Effector memory CD4-positive, alpha-beta T cell (primary cell): ENCODE results near the gene OLFML2B.
"Not testable (repeated sequence)": the region's sequence is repeated elsewhere in the genome, so short reads cannot be mapped to it uniquely, and the experiment has no call there.

Source experiments
- DNase-seq, 3 donors: peaks; one replicate each; pipeline ENCODE4 v3.0.0-alpha.2; 2020
- H3K27ac ChIP-seq: 2 replicates; pipeline ENCODE4 v1.7.0; 2013; ENCODE audit warnings: mild to moderate bottlenecking, low read length, moderate library complexity; ENCODE audit not compliant: insufficient read depth, poor library complexity, severe bottlenecking
- H3K27me3 ChIP-seq: replicated peaks from 2 replicates; pipeline ENCODE4 v1.7.0; 2013; ENCODE audit warnings: mild to moderate bottlenecking, low read length; ENCODE audit not compliant: insufficient read depth, control insufficient read depth, poor library complexity, severe bottlenecking
- H3K36me3 ChIP-seq: 2 replicates; pipeline ENCODE4 v1.7.0; 2013; ENCODE audit warnings: mild to moderate bottlenecking, low read length, moderate library complexity; ENCODE audit not compliant: control insufficient read depth, insufficient read depth
- H3K4me1 ChIP-seq: 2 replicates; pipeline ENCODE4 v1.7.0; 2013; ENCODE audit warnings: low read length, mild to moderate bottlenecking; ENCODE audit not compliant: control insufficient read depth, insufficient read depth, poor library complexity, severe bottlenecking
- H3K4me3 ChIP-seq: 2 replicates; pipeline ENCODE4 v1.7.0; 2013; ENCODE audit warnings: low read length, low read depth, mild to moderate bottlenecking; ENCODE audit not compliant: insufficient read depth, poor library complexity, severe bottlenecking
- H3K9me3 ChIP-seq: 2 replicates; pipeline ENCODE4 v1.7.0; 2013; ENCODE audit warnings: mild to moderate bottlenecking, low read length, moderate library complexity; ENCODE audit not compliant: control insufficient read depth

Gene OLFML2B

DNA sequence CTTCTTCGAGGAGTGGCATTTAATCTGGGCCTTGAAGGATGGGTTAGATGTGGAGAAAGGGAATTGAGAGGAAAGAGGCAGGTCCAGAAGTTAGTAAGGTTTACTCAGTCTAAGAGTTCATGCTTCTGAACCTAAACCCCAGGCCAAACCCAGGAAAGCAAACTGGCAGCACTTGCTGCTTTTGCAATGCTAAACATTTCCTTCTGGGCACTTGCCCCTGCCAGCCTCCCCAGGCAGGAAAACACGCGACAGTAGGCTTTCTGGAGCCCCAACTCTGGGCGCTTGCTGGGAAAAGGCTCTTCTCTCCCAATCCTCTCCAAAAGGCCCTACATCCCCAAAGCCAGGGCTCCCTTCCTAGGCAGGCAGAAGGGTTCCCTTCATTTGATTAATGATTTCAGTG, 2.5 kb downstream of the OLFML2B start:
- Histone ChIP-seq H3K36me3 (no peaks in the 10 kb centered on the region), H3K4me3 (no peak overlapping the region), H3K27ac (no peak overlapping the region), H3K27me3 (no peaks in the 10 kb centered on the region), H3K4me1 (no peaks in the 10 kb centered on the region), H3K9me3 (no peaks in the 10 kb centered on the region)
- DNase-seq: no peak

DNA sequence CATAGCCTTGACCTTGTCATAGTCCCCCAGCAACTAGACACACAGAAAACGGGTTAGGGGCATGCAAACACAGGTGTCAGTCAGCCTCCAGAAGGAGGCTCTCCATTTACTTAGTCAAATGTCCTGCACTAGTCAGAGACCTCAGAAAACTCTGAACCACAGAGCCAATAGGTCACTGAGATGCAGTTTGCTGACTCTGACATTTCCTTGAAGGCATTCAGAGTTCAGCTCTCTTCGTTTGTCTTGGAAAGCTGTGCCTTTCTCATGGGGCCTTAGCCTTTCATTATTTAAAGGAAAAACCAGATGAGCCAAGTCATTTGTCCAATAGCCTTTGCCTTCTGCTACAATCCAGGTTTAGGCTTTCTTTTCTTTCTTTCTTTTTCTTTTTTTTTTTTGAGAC, 3.5 kb downstream of the OLFML2B start:
- H3K4me1 ChIP-seq: no peaks in the 10 kb centered on the region

DNA sequence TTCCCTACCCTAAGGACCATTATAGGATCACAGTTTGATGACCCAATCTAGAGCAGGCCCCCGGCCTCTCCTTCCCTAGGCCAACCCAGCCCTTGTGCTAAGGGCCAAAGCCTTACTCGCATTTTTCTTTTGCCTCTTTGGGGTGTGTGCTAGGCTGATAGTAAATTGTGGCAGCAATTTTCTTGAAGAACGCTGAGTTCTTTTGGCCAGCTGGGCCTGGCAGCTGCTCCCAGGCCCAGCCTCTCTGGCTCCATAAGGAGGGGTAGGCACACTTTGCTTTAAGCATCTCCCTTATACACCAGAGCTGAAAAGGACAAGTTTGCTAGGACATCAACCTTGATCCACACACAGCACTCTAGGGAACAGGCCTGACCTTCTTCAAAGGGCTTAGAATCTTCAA, 4.2 kb downstream of the OLFML2B start:
- no peak overlapping the region for H3K27ac ChIP-seq
- no peaks in the 10 kb centered on the region for H3K36me3 ChIP-seq
- DNase-seq: no peak
- no peaks in the 10 kb centered on the region for H3K4me1 ChIP-seq
- no peak overlapping the region for H3K4me3 ChIP-seq
- no peaks in the 10 kb centered on the region for H3K9me3 ChIP-seq
- no peaks in the 10 kb centered on the region for H3K27me3 ChIP-seq

More for the DNA sequence above, 3.5 kb downstream of the OLFML2B start:
- no peaks in the 10 kb centered on the region for H3K36me3 ChIP-seq
- H3K27me3 ChIP-seq: no peaks in the 10 kb centered on the region
- H3K27ac ChIP-seq: no peak overlapping the region
- H3K9me3 ChIP-seq: no peaks in the 10 kb centered on the region
- no peak for DNase-seq
- H3K4me3 ChIP-seq: no peak overlapping the region

DNA sequence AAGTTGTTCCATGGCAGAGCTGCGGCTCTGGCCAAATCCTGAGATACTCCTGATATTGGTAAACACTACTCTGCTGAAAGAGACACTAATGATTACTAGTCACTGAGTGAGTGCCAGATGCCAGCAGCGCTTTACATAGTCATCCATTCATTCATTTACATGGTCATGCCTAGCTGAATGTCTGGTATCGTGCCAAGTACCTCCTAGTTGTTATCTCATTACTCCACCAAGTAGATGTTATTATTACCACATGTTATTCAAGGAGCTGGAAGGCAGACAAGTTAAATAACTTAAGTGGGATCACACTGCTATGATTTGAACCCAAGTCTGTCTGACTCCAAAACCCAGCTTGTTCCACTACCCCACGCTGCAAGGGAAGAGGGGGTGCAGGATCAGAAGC, 4.7 kb downstream of the OLFML2B start:
- H3K36me3 ChIP-seq: no peaks in the 10 kb centered on the region
- no peak overlapping the region for H3K27ac ChIP-seq
- H3K9me3 ChIP-seq: no peaks in the 10 kb centered on the region
- DNase-seq: no peak
- no peaks in the 10 kb centered on the region for H3K4me1 ChIP-seq
- no peaks in the 10 kb centered on the region for H3K27me3 ChIP-seq
- no peak overlapping the region for H3K4me3 ChIP-seq

DNA sequence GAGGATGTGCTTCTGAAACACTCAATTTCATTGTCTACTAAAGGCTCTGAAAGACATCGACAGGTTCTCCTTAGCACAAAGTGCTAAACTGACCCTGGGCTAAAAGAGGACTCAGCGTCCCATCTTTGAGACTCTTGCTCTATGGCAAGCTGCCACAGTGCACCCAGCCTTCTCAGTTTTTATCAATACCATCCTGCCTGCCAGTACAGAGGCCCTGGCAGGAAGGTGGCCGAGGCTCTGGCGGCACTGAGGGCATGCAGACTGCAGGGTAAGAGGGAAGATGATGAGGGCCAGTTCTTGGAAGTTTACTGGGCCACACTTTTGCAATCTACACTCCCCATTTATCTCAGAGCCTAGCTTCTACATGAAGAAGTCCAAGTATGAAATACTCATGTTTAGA, 5.3 kb downstream of the OLFML2B start:
- Histone ChIP-seq H3K4me3 (no peak overlapping the region), H3K27ac (no peak overlapping the region), H3K4me1 (no peaks in the 10 kb centered on the region), H3K36me3 (no peaks in the 10 kb centered on the region), H3K27me3 (no peaks in the 10 kb centered on the region), H3K9me3 (no peaks in the 10 kb centered on the region)
- no peak for DNase-seq

DNA sequence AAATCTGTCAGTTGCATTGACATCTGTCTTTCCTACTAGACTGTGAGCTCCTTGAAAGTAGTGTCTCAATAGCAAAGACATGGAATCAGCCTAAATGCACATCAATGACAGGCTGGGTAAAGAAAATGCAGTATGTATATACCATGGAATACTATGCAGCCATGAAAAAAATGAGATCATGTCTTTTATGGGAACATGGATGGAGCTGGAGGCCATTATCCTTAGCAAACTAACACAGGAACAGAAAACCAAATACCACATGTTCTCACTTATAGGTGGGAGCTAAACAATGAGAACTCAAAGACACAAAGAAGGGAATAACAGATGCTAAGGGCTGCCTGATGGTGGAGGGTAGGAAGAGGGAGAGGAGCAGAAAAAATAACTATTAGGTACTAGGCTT, 5.9 kb downstream of the OLFML2B start:
- not testable (repeated sequence) for H3K9me3 ChIP-seq, H3K4me3 ChIP-seq, H3K4me1 ChIP-seq, H3K27me3 ChIP-seq, H3K36me3 ChIP-seq, H3K27ac ChIP-seq, DNase-seq

DNA sequence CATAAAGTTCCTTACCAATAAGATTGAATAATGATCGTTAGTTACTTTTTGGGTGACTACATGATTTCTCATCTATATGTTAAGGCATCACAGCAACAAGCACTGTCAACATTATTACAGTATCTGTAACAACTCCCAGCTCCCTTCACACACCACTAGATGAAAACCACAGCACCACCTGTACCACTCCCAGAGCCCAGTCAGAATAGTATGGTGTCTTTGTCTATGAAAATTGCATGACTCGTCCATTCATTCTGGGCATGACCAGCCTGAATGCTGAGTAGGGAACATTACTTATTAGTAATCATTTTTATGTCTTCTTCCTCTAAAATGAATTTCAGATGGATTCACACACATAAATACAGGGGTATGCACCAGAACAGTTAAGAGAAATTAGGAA, 7.0 kb downstream of the OLFML2B start:
- H3K4me3 ChIP-seq: no peak overlapping the region
- H3K36me3 ChIP-seq: no peaks in the 10 kb centered on the region
- H3K4me1 ChIP-seq: no peaks in the 10 kb centered on the region
- no peaks in the 10 kb centered on the region for H3K27me3 ChIP-seq
- no peak overlapping the region for H3K27ac ChIP-seq
- DNase-seq: no peak
- no peaks in the 10 kb centered on the region for H3K9me3 ChIP-seq

DNA sequence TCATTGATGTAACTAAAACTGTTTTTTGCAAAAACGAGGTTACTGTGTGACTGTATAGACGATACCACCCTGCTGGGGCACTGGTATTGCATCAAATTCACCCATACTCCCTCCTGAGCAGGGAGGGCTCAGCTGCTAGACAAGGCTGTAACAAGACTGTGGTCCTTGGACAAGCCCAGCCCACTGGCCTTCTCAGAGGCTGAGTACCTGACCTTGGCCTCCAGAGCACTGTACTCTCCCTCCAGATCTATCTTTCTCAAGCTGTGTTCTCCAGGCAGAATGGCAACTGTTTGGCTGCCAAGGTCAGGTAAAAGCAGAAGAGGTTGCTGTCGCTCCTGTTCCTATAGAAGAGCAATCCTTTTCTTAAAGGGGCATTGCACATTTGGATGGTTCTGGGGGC, 8.5 kb downstream of the OLFML2B start:
- Histone ChIP-seq H3K9me3 (no peaks in the 10 kb centered on the region), H3K4me3 (no peak overlapping the region), H3K27me3 (no peaks in the 10 kb centered on the region), H3K27ac (no peak overlapping the region), H3K4me1 (no peaks in the 10 kb centered on the region), H3K36me3 (no peaks in the 10 kb centered on the region)
- DNase-seq: no peak

DNA sequence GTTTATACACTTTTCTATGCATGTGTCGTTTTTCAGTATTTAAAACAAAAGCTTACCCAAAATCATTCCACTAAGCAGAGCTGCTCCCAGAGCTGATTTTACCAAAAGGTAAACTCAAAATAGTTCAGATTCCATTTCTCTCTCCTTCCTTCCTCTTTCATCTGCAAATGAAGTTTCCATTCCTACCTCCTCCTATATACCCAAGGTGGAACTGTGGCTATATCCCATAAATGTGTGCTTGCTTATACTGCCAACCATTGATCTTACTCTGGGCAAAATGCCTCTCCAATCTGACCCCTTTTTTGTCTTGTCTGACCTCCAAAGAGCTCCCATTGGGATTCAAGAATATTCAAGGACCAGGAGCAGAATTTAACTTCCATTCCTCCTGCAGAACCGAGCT, 9.5 kb downstream of the OLFML2B start:
- no peaks in the 10 kb centered on the region for H3K9me3 ChIP-seq
- DNase-seq: no peak
- no peaks in the 10 kb centered on the region for H3K36me3 ChIP-seq
- no peaks in the 10 kb centered on the region for H3K27me3 ChIP-seq
- H3K4me3 ChIP-seq: no peak overlapping the region
- H3K4me1 ChIP-seq: no peaks in the 10 kb centered on the region
- H3K27ac ChIP-seq: no peak overlapping the region

DNA sequence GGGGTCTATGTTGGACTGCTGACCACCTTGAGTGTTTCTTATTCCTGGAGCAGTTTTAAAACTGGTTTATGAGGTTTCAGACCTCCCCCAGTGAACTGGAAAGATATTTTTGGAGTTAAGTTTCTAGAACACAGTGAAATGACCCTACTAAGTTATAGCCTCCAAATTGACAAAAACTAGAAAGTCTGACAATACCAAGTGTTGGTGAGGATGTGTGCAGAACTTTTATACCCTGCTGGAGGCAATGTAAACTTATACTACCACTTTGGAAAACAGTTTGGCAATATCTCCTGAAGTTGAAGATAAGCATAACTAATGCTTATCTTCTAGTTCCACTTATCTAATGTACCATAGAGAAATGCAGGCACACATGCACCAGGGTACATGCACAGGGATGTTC, 10.4 kb downstream of the OLFML2B start:
- Histone ChIP-seq H3K4me1 (no peaks in the 10 kb centered on the region), H3K4me3 (no peak overlapping the region), H3K27ac (no peak overlapping the region), H3K27me3 (no peaks in the 10 kb centered on the region), H3K36me3 (no peaks in the 10 kb centered on the region), H3K9me3 (no peaks in the 10 kb centered on the region)
- DNase-seq: no peak
